ENCODE results near the gene TNFRSF4. TPM values are rescaled to one million over a fixed set of nuclear protein-coding genes. Genes with fewer than 3 reads are reported as not detected.

Gene TNFRSF4
- total and polyA plus RNA-seq, 10 of the 15 experiments (the other 5 are each of a cell fraction or from before 2014, with no cell fraction given), result 0.05 to 7.3 (median 2.5) TPM; not detected in 1

DNA sequence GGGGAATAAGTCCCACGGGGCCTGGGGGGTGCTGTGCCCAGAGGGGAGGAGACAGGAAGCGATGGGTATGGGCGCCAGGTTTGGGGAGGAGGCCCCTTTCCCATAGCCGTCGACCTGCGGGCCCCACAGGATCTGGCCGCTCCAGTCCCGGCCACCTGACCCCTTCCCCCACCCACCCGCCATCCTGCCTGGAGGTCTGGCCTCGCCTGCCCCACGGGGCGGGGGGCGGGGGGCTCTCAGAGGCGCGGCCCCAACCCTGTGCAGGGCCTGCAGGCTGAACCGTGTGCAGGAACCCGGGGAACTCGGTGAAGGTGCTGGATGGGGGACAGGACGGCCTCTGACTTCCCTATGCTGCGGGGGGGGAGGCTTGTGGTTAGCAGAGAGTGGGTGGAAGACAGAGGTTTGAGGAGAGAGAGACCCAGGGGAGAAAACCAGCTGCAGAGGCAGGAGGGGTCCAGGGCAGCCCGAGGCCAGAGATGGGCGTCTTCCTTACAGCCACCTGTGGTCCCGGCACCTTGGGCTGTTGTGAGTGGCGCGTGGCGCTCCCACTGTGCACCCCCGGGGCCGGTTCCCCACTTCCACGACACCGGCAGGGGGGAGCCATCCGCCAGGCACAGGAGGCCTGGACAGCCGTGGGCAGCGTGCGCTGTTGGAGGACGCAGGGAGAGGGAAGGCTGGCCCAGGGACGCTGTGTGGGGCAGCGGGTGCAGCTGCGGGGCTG lies 5.1 kb downstream of the TNFRSF4 start (continued):
- TF ChIP-seq BHLHE40 (IDR thresholded peaks at IDR 0.05; ENCODE audit: borderline replicate concordance in 1 of 2, low read depth in 2 of 2, low read length in 1 of 2) (peak in 1 of 2 experiments; percentile 2; a peak in 1 of 4 replicates), FOXK2 (IDR thresholded peaks at IDR 0.05) (no peak), PAX5 (IDR thresholded peaks at IDR 0.05; ENCODE audit: borderline replicate concordance, low read depth, low read length) (0 out of 2 replicates have a peak, but pooled peaks have one; percentile 6), EGR1 (IDR thresholded peaks at IDR 0.05; ENCODE audit: borderline replicate concordance in 1 of 2, low read depth in 2 of 2, low read length in 2 of 2) (peak in 1 of 2 experiments; percentile 80; a peak in 2 of 3 replicates), RCOR1 (conservative IDR thresholded peaks at IDR 0.05; ENCODE audit: low read depth, low read length) (no peak), BCL11A (IDR thresholded peaks at IDR 0.05; ENCODE audit: low read depth, low read length) (no peak), CEBPZ (IDR thresholded peaks at IDR 0.05; ENCODE audit: low read depth, low read length) (no peak), DPF2 (IDR thresholded peaks at IDR 0.05) (no peak), POLR2AphosphoS2 (IDR thresholded peaks at IDR 0.05; ENCODE audit: low read depth, low read length) (no peak)
